ENCODE data around the gene GMPPA. TPM values are rescaled to one million over a fixed set of nuclear protein-coding genes. Genes with fewer than 3 reads are reported as not detected.

The GMPPA gene
- polyA plus RNA-seq, 6 donors from 2014 or later, result 18.2 to 38.8 (median 22.9) TPM

GRCh38 chr2:219526320-219527075 is 27.8 kb downstream of the GMPPA start:
- Mint-ChIP-seq H3K4me3 (no peak overlapping the region), H3K27me3 (peaks cover 78 to 90% (median 82%) of the 10 kb centered on the region in 3 donors), H3K36me3 (peaks cover 0 to 8% of the 10 kb centered on the region in 2 donors), H3K27ac (peak overlapping the region in 1 of 6 donors; percentile 81), H3K9me3 (no peaks in the 10 kb centered on the region), H3K4me1 (peaks cover 18 to 21% (median 19%) of the 10 kb centered on the region in 3 donors)
- DNase-seq, result no peak
- no peak for ATAC-seq (ENCODE audit: low read depth in 2 of 2)

GRCh38 chr2:219527076-219527394 is 28.3 kb downstream of the GMPPA start:
- Mint-ChIP-seq H3K27ac (peak overlapping the region in 1 of 6 donors; percentile 60), H3K9me3 (no peaks in the 10 kb centered on the region), H3K27me3 (peaks cover 73 to 89% (median 80%) of the 10 kb centered on the region in 3 donors), H3K4me1 (peaks cover 13 to 16% (median 14%) of the 10 kb centered on the region in 3 donors), H3K4me3 (no peak overlapping the region), H3K36me3 (peaks cover 0 to 3% of the 10 kb centered on the region in 2 donors)
- ATAC-seq (ENCODE audit: low read depth in 2 of 2), result no peak
- no peak for DNase-seq

GRCh38 chr2:219527472-219527871 is 28.8 kb downstream of the GMPPA start:
- DNase-seq (no peak), ATAC-seq (ENCODE audit: low read depth in 2 of 2) (no peak)
- Mint-ChIP-seq H3K4me1 (peaks cover 11 to 15% (median 12%) of the 10 kb centered on the region in 3 donors), H3K9me3 (no peaks in the 10 kb centered on the region), H3K27me3 (peaks cover 71 to 89% (median 79%) of the 10 kb centered on the region in 3 donors), H3K4me3 (no peak overlapping the region), H3K36me3 (no peaks in the 10 kb centered on the region), H3K27ac (no peak overlapping the region)

GRCh38 chr2:219530048-219530963 is 31.6 kb downstream of the GMPPA start:
- peaks cover 6 to 9% (median 8%) of the 10 kb centered on the region in 3 donors for H3K4me1 Mint-ChIP-seq
- peak; percentile 72 for DNase-seq
- H3K36me3 Mint-ChIP-seq, result no peaks in the 10 kb centered on the region
- H3K4me3 Mint-ChIP-seq, result peak overlapping the region in 1 of 8 donors; percentile 67
- no peak overlapping the region for H3K27ac Mint-ChIP-seq
- H3K9me3 Mint-ChIP-seq, result no peaks in the 10 kb centered on the region
- peak; percentile 84 to 91 for ATAC-seq (ENCODE audit: low read depth in 2 of 2)
- H3K27me3 Mint-ChIP-seq, result peaks cover 56 to 83% (median 79%) of the 10 kb centered on the region in 3 donors

GRCh38 chr2:219531639-219532377 is 33.1 kb downstream of the GMPPA start:
- ATAC-seq (ENCODE audit: low read depth in 2 of 2) (no peak), DNase-seq (no peak)
- Mint-ChIP-seq H3K4me3 (no peak overlapping the region), H3K4me1 (peaks cover 6 to 11% (median 8%) of the 10 kb centered on the region in 3 donors), H3K27me3 (peaks cover 52 to 83% (median 78%) of the 10 kb centered on the region in 3 donors), H3K36me3 (no peaks in the 10 kb centered on the region), H3K27ac (no peak overlapping the region), H3K9me3 (no peaks in the 10 kb centered on the region)

- H3K4me3 Mint-ChIP-seq, result no peak overlapping the region
- H3K27ac Mint-ChIP-seq, result no peak overlapping the region
- peaks cover 48 to 83% (median 78%) of the 10 kb centered on the region in 3 donors for H3K27me3 Mint-ChIP-seq
- DNase-seq (no peak), ATAC-seq (ENCODE audit: low read depth in 2 of 2) (no peak)
- no peaks in the 10 kb centered on the region for H3K36me3 Mint-ChIP-seq
- no peaks in the 10 kb centered on the region for H3K9me3 Mint-ChIP-seq
- peaks cover 6 to 11% (median 8%) of the 10 kb centered on the region in 3 donors for H3K4me1 Mint-ChIP-seq
These were observed 33.6 kb downstream of the GMPPA start for GRCh38 chr2:219532378-219532649.

GRCh38 chr2:219533930-219534661 is 35.4 kb downstream of the GMPPA start:
- Mint-ChIP-seq H3K4me3 (no peak overlapping the region), H3K4me1 (peaks cover 6 to 11% (median 8%) of the 10 kb centered on the region in 3 donors), H3K27me3 (peaks cover 32 to 83% (median 83%) of the 10 kb centered on the region in 3 donors), H3K27ac (no peak overlapping the region), H3K36me3 (no peaks in the 10 kb centered on the region), H3K9me3 (no peaks in the 10 kb centered on the region)
- DNase-seq, result no peak
- no peak for ATAC-seq (ENCODE audit: low read depth in 2 of 2)

- Mint-ChIP-seq H3K4me1 (peaks cover 0 to 8% (median 3%) of the 10 kb centered on the region in 3 donors), H3K9me3 (no peaks in the 10 kb centered on the region), H3K27me3 (peaks cover 19 to 82% (median 75%) of the 10 kb centered on the region in 3 donors), H3K36me3 (no peaks in the 10 kb centered on the region), H3K27ac (no peak overlapping the region), H3K4me3 (no peak overlapping the region)
- DNase-seq (no peak), ATAC-seq (ENCODE audit: low read depth in 2 of 2) (no peak)
These were observed 37.7 kb downstream of the GMPPA start for GRCh38 chr2:219536425-219536824.

GRCh38 chr2:219536967-219537366 is 38.3 kb downstream of the GMPPA start:
- no peaks in the 10 kb centered on the region for H3K36me3 Mint-ChIP-seq
- ATAC-seq (ENCODE audit: low read depth in 2 of 2), result no peak
- H3K4me1 Mint-ChIP-seq, result peaks cover 0 to 9% (median 3%) of the 10 kb centered on the region in 3 donors

GRCh38 chr2:219537657-219538488 is 39.2 kb downstream of the GMPPA start:
- Mint-ChIP-seq H3K4me3 (no peak overlapping the region), H3K4me1 (peaks cover 5 to 18% (median 10%) of the 10 kb centered on the region in 3 donors), H3K27ac (no peak overlapping the region), H3K9me3 (no peaks in the 10 kb centered on the region), H3K36me3 (no peaks in the 10 kb centered on the region), H3K27me3 (peaks cover 25 to 84% (median 64%) of the 10 kb centered on the region in 3 donors)
- ATAC-seq (ENCODE audit: low read depth in 2 of 2) (no peak), DNase-seq (no peak)

More at GRCh38 chr2:219536967-219537366, 38.3 kb downstream of the GMPPA start:
- no peak for DNase-seq
- Mint-ChIP-seq H3K27ac (no peak overlapping the region), H3K4me3 (no peak overlapping the region), H3K27me3 (peaks cover 17 to 82% (median 72%) of the 10 kb centered on the region in 3 donors), H3K9me3 (no peaks in the 10 kb centered on the region)

- Mint-ChIP-seq H3K9me3 (no peaks in the 10 kb centered on the region), H3K27ac (no peak overlapping the region), H3K27me3 (peaks cover 21 to 80% (median 57%) of the 10 kb centered on the region in 3 donors), H3K36me3 (no peaks in the 10 kb centered on the region), H3K4me3 (peak overlapping the region in 1 of 8 donors; percentile 35), H3K4me1 (peaks cover 7 to 18% (median 11%) of the 10 kb centered on the region in 3 donors)
- ATAC-seq (ENCODE audit: low read depth in 2 of 2) (no peak), DNase-seq (no peak)
These were observed 39.8 kb downstream of the GMPPA start for GRCh38 chr2:219538504-219538951.

Data from naive B cell (primary cell).